A549 (cell line): ENCODE measurements around the gene CES1. TPM values are rescaled to one million over a fixed set of nuclear protein-coding genes. Genes with fewer than 3 reads are reported as not detected.

Experiments used
- ATAC-seq, 2 experiments: fragments of 200-7000 bp in 1 of 2; fragments of >200 bp in 1 of 2; cut with Nextera tagmentation in 1 of 2; cut with Tn5 transposase in 1 of 2; 3 replicates each; pipeline versions ENCODE4 v1.8.0 to v1.9.1; 2018 to 2020; ENCODE audit warnings: mild to moderate bottlenecking in 1 of 2, moderate library complexity in 1 of 2
- CTCF ChIA-PET: fragments of 300-600 bp; sonication (Branson Sonifier 250); formaldehyde crosslinking; extraction: SDS; loops from one replicate; lab custom pipeline; 2021; ENCODE audit warnings: antibody characterized with exemption, inconsistent platforms; lab: Yijun Ruan, JAX
- POLR2A ChIA-PET: fragments of 350-600 bp; formaldehyde crosslinking; extraction: SDS; loops from one replicate; lab custom pipeline; 2021; ENCODE audit warnings: antibody characterized with exemption, inconsistent platforms; lab: Yijun Ruan, JAX
- DNase-seq, 2 experiments: peaks; one replicate each; pipeline versions ENCODE4 v3.0.0 to v3.0.0-alpha.2; 2011 to 2016; ENCODE audit warnings: low read depth in 1 of 2, low spot score in 1 of 2
- FAIRE-seq: peaks from 2 replicates; lab custom pipeline; 2011; peaks lifted over from hg19 to GRCh38; lab: Jason Lieb, UNC
- H3K27ac ChIP-seq, 2 experiments: fragments of >200 bp; sonication (Bioruptor Twin); formaldehyde crosslinking; 3 replicates each; pipeline ENCODE4 v1.5.1; 2016 to 2017
- H3K4me1 ChIP-seq: fragments of >200 bp; sonication (Bioruptor Twin); formaldehyde crosslinking; 3 replicates; pipeline ENCODE4 v1.6.1; 2016
- H3K4me2 ChIP-seq: fragments of >200 bp; sonication (Bioruptor Twin); formaldehyde crosslinking; 3 replicates; pipeline ENCODE4 v1.6.1; 2016
- H3K4me3 ChIP-seq: fragments of >200 bp; sonication (Bioruptor Twin); formaldehyde crosslinking; 3 replicates; pipeline ENCODE4 v1.5.1; 2016
- H3K9me3 ChIP-seq: fragments of >200 bp; sonication (Bioruptor Twin); formaldehyde crosslinking; 3 replicates; pipeline ENCODE4 v1.6.1; 2016
- CBX8 ChIP-seq: fragments of 200-600 bp; sonication (generic); IDR thresholded peaks from 2 replicates; pipeline ENCODE4 v1.6.1; 2016
- CHD2 ChIP-seq: fragments of 150-350 bp; IDR thresholded peaks from 2 replicates; pipeline ENCODE4 v1.6.1; 2014; ENCODE audit warnings: low read length; ENCODE audit not compliant: partially characterized antibody
- EHF ChIP-seq: fragments of 250-450 bp; sonication (Bioruptor Pico); IDR thresholded peaks from 2 replicates; pipeline ENCODE4 v1.5.0; 2020; ENCODE audit warnings: mild to moderate bottlenecking
- FOXS1 ChIP-seq: fragments of 250-450 bp; sonication (Bioruptor Pico); IDR thresholded peaks from 2 replicates; pipeline ENCODE4 v1.5.0; 2020; ENCODE audit warnings: mild to moderate bottlenecking, moderate library complexity
- GATA3 ChIP-seq: IDR thresholded peaks from 2 replicates; pipeline ENCODE4 v1.6.1; 2012; ENCODE audit warnings: borderline replicate concordance
- HOXB13 ChIP-seq: fragments of 250-450 bp; sonication (Bioruptor Pico); IDR thresholded peaks from 2 replicates; pipeline ENCODE4 v1.5.0; 2020; ENCODE audit warnings: low read depth, mild to moderate bottlenecking, moderate library complexity
- JUNB ChIP-seq: fragments of >200 bp; sonication (Bioruptor Twin); formaldehyde crosslinking; IDR thresholded peaks from 2 replicates; pipeline ENCODE4 v1.6.1; 2016
- KDM5A ChIP-seq: fragments of 200-600 bp; sonication (generic); IDR thresholded peaks from 2 replicates; pipeline ENCODE4 v1.6.1; 2016; ENCODE audit warnings: antibody characterized with exemption, mild to moderate bottlenecking
- MAFK ChIP-seq: fragments of 450-650 bp; IDR thresholded peaks from 2 replicates; pipeline ENCODE4 v1.6.1; 2014; ENCODE audit not compliant: partially characterized antibody
- MYC ChIP-seq: IDR thresholded peaks from 2 replicates; pipeline ENCODE4 v1.6.1; 2012; ENCODE audit warnings: mild to moderate bottlenecking, inconsistent platforms, low read length, improper control_type of control experiment, borderline replicate concordance
- NPAS2 ChIP-seq: fragments of 250-450 bp; sonication (Bioruptor Pico); IDR thresholded peaks from 2 replicates; pipeline ENCODE4 v1.8.0; 2022; ENCODE audit warnings: mild to moderate bottlenecking, moderate library complexity, borderline replicate concordance
- POLR2A ChIP-seq: IDR thresholded peaks from 2 replicates; pipeline ENCODE4 v1.6.1; 2012; ENCODE audit warnings: mild to moderate bottlenecking, low read length
- RAD21 ChIP-seq, 2 experiments: fragments of >200 bp in 1 of 2; sonication (Bioruptor Twin) in 1 of 2; formaldehyde crosslinking in 1 of 2; IDR thresholded peaks in 1 of 2; conservative IDR thresholded peaks in 1 of 2; 2 replicates in 1 of 2; 3 replicates in 1 of 2; pipeline ENCODE4 v1.6.1; 2012 to 2018; ENCODE audit warnings: inconsistent platforms in 1 of 2
- RCOR1 ChIP-seq: fragments of 150-350 bp; IDR thresholded peaks from 2 replicates; pipeline ENCODE4 v1.6.1; 2014; ENCODE audit warnings: antibody characterized with exemption, low read length, low read depth
- RFX5 ChIP-seq: fragments of 450-650 bp; IDR thresholded peaks from 2 replicates; pipeline ENCODE4 v1.7.1; 2014; ENCODE audit warnings: antibody characterized with exemption, mild to moderate bottlenecking, moderate library complexity
- RNF2 ChIP-seq: fragments of 200-600 bp; sonication (generic); IDR thresholded peaks from 2 replicates; pipeline ENCODE4 v1.6.1; 2016; ENCODE audit warnings: low read depth, mild to moderate bottlenecking, antibody characterized with exemption, moderate library complexity, borderline replicate concordance
- SREBF2 ChIP-seq: fragments of 450-650 bp; IDR thresholded peaks from 2 replicates; pipeline ENCODE4 v1.6.1; 2014; ENCODE audit warnings: mild to moderate bottlenecking, moderate library complexity
- TP53 ChIP-seq: fragments of 250-450 bp; sonication (Bioruptor Pico); IDR thresholded peaks from 2 replicates; pipeline ENCODE4 v1.5.0; 2021; ENCODE audit warnings: mild to moderate bottlenecking, moderate library complexity
- ZFP36 ChIP-seq: fragments of 450-650 bp; IDR thresholded peaks from 2 replicates; pipeline ENCODE4 v1.6.1; 2014; ENCODE audit warnings: borderline replicate concordance; ENCODE audit not compliant: partially characterized antibody
- ZSCAN20 ChIP-seq: fragments of 250-450 bp; sonication (Bioruptor Pico); IDR thresholded peaks from 2 replicates; pipeline ENCODE4 v1.8.0; 2022; ENCODE audit warnings: mild to moderate bottlenecking, moderate library complexity
- WGBS: methylation state at CpG from one replicate; pipeline ENCODE4 v1.1.6; 2017; ENCODE audit errors: missing lambda C conversion rate; 5-methylcytosine and 5-hydroxymethylcytosine counted together
- polyA plus RNA-seq, 4 experiments: library from polyadenylated mRNA; depleted of rRNA in 3 of 4; stranded (reverse); fragments of >200 nt; fragmentation: RNase III in 1 of 4; extraction: RNeasy Plus Mini Kit Qiagen cat#74134 plus additional on column Dnase treatment in 1 of 4; gene quantifications; 2 replicates in 3 of 4; 3 replicates in 1 of 4; pipeline ENCODE4 v1.2.3, GENCODE V29; 2011 to 2017
- TF ChIP-seq, protein P1 (sequence below): fragments of 150-350 bp; IDR thresholded peaks from 2 replicates; pipeline ENCODE4 v1.6.1; 2014; ENCODE audit warnings: low read depth, mild to moderate bottlenecking, low read length
- TF ChIP-seq, protein P2 (sequence below): IDR thresholded peaks from 2 replicates; pipeline ENCODE4 v1.6.1; 2012

The CES1 gene
- polyA plus RNA-seq, 2 of the 4 experiments (the other 2 are of a cell fraction): 17.9 to 84.1 TPM

GRCh38 chr16:55873122-55873521, 40.2 kb upstream of the CES1 start:
- ChIA-PET CTCF (interaction anchor here (0.6 to 1.3 kb wide), 2 partner anchors 22 to 408 kb away, joined by 3 to 4 read pairs; no protein-coding TSS in a partner anchor), POLR2A (no interaction called here)
- H3K9me3 ChIP-seq: no peaks in the 10 kb centered on the region
- H3K4me1 ChIP-seq: no peaks in the 10 kb centered on the region
- no peak overlapping the region for H3K4me2 ChIP-seq
- no peak for FAIRE-seq
- TF ChIP-seq CHD2 (no peak), RNF2 (no peak), CBX8 (no peak), NPAS2 (no peak)
- no peak overlapping the region for H3K27ac ChIP-seq
- no peak for ATAC-seq
- DNase-seq: no peak
- H3K4me3 ChIP-seq: no peak overlapping the region
- WGBS: 44% methylated on average over 5 of the region's 5 CpGs

DNA sequence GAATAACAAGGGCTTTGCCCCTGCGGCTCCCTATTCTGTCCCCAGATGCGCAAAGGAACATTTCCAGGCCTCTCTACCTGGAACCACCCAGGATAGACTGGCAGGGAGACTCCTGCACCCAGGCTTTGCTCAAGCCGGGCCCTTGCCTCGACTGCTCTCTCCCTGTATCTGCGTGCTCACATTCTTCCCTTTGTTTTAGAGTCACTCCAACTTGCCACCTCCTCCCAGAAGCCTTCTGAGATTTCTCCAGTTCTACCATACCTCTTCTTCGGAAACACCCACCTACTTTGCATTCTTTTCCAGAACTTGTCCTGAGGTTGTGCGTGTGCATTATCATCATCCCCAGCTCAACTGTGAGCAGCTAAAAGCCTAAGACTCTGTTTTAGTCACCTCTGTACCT, 39.2 kb upstream of the CES1 start:
- no peak overlapping the region for H3K27ac ChIP-seq
- POLR2A ChIA-PET: no interaction called here
- CTCF ChIA-PET: interaction anchor here (1.3 kb wide), 1 partner anchor 407 kb away, joined by 3 read pairs; no protein-coding TSS in a partner anchor

GRCh38 chr16:55871411-55872038, 38.6 kb upstream of the CES1 start:
- no peaks in the 10 kb centered on the region for H3K9me3 ChIP-seq
- H3K27ac ChIP-seq: no peak overlapping the region
- TF ChIP-seq KDM5A (no peak), GATA3 (no peak), RFX5 (no peak), CBX8 (no peak)
- no peak overlapping the region for H3K4me3 ChIP-seq
- H3K4me2 ChIP-seq: no peak overlapping the region
- no peaks in the 10 kb centered on the region for H3K4me1 ChIP-seq
- FAIRE-seq (no peak), ATAC-seq (no peak), DNase-seq (no peak)
- POLR2A ChIA-PET: no interaction called here
- 58% methylated on average over 10 of the region's 10 CpGs for WGBS
- CTCF ChIA-PET: interaction anchor here (0.7 kb wide), 1 partner anchor 447 kb away, joined by 3 read pairs; no protein-coding TSS in a partner anchor

More for the DNA sequence above, 39.2 kb upstream of the CES1 start:
- Histone ChIP-seq H3K4me2 (no peak overlapping the region), H3K9me3 (no peaks in the 10 kb centered on the region)
- DNase-seq: no peak
- no peak for FAIRE-seq
- TF ChIP-seq RAD21 (conservative IDR thresholded peaks at IDR 0.05 in 1 of 2, IDR thresholded peaks at IDR 0.05 in 1 of 2) (no peak), ZFP36 (peak; percentile 57), ZSCAN20 (CRISPR knock-in tag) (no peak)
- TF ChIP-seq, all 56 proteins: peak for 1
- no peaks in the 10 kb centered on the region for H3K4me1 ChIP-seq
- no peak for ATAC-seq
- WGBS: 58% methylated on average over 7 of the region's 7 CpGs
- no peak overlapping the region for H3K4me3 ChIP-seq

- WGBS: 50% methylated on average over 7 of the region's 7 CpGs
- ATAC-seq (no peak), DNase-seq (no peak), FAIRE-seq (no peak)
- Histone ChIP-seq H3K4me2 (no peak overlapping the region), H3K4me1 (no peaks in the 10 kb centered on the region), H3K9me3 (no peaks in the 10 kb centered on the region), H3K4me3 (no peak overlapping the region), H3K27ac (no peak overlapping the region)
- TF ChIP-seq EHF (CRISPR knock-in tag): no peak
- no peak for TF ChIP-seq RCOR1
- TF ChIP-seq TP53 (CRISPR knock-in tag): no peak
- TF ChIP-seq POLR2A: no peak
- TF ChIP-seq SREBF2: no peak
- TF ChIP-seq MYC: no peak
- TF ChIP-seq JUNB: no peak
- no peak for TF ChIP-seq MAFK
- no peak for TF ChIP-seq FOXS1 (CRISPR knock-in tag)
- TF ChIP-seq, protein P1, sequence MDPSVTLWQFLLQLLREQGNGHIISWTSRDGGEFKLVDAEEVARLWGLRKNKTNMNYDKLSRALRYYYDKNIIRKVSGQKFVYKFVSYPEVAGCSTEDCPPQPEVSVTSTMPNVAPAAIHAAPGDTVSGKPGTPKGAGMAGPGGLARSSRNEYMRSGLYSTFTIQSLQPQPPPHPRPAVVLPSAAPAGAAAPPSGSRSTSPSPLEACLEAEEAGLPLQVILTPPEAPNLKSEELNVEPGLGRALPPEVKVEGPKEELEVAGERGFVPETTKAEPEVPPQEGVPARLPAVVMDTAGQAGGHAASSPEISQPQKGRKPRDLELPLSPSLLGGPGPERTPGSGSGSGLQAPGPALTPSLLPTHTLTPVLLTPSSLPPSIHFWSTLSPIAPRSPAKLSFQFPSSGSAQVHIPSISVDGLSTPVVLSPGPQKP: no peak
- TF ChIP-seq ZFP36: no peak
- TF ChIP-seq KDM5A: no peak
- TF ChIP-seq, protein P2, sequence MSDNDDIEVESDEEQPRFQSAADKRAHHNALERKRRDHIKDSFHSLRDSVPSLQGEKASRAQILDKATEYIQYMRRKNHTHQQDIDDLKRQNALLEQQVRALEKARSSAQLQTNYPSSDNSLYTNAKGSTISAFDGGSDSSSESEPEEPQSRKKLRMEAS: no peak
- no peak for TF ChIP-seq GATA3
- no peak for TF ChIP-seq HOXB13 (CRISPR knock-in tag)
- ChIA-PET CTCF (no interaction called here), POLR2A (no interaction called here)
These were observed 36.1 kb upstream of the CES1 start for GRCh38 chr16:55868980-55869379.
